ENCODE results near the gene STRAP.

DNA sequence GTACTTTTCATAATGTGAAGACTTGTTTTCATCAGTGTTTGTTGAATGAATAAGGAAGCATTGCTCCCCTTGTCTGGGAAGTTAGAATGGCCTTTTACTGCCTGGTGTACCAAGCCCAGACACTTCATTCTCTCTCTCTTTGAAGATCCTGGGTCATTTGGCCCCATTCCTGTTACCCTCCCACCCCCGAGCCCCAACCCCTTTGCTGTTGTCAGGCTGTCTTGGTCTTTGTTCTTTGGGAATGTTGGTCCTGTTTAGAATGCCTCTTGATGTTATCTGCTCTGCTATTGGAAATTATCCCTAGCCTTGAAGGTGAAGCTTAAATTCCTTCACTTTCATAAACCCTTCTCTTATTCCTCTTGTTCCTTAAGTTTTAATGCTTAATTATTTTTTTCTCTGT, 42.8 kb downstream of the STRAP start:
- TF ChIP-seq, protein P1, sequence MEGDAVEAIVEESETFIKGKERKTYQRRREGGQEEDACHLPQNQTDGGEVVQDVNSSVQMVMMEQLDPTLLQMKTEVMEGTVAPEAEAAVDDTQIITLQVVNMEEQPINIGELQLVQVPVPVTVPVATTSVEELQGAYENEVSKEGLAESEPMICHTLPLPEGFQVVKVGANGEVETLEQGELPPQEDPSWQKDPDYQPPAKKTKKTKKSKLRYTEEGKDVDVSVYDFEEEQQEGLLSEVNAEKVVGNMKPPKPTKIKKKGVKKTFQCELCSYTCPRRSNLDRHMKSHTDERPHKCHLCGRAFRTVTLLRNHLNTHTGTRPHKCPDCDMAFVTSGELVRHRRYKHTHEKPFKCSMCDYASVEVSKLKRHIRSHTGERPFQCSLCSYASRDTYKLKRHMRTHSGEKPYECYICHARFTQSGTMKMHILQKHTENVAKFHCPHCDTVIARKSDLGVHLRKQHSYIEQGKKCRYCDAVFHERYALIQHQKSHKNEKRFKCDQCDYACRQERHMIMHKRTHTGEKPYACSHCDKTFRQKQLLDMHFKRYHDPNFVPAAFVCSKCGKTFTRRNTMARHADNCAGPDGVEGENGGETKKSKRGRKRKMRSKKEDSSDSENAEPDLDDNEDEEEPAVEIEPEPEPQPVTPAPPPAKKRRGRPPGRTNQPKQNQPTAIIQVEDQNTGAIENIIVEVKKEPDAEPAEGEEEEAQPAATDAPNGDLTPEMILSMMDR (IDR thresholded peaks at IDR 0.05; ENCODE audit: insufficient read depth, low read length): no peak
- TF ChIP-seq POLR2AphosphoS5 (IDR thresholded peaks at IDR 0.05; ENCODE audit: low read depth): no peak
- TF ChIP-seq, protein P2, sequence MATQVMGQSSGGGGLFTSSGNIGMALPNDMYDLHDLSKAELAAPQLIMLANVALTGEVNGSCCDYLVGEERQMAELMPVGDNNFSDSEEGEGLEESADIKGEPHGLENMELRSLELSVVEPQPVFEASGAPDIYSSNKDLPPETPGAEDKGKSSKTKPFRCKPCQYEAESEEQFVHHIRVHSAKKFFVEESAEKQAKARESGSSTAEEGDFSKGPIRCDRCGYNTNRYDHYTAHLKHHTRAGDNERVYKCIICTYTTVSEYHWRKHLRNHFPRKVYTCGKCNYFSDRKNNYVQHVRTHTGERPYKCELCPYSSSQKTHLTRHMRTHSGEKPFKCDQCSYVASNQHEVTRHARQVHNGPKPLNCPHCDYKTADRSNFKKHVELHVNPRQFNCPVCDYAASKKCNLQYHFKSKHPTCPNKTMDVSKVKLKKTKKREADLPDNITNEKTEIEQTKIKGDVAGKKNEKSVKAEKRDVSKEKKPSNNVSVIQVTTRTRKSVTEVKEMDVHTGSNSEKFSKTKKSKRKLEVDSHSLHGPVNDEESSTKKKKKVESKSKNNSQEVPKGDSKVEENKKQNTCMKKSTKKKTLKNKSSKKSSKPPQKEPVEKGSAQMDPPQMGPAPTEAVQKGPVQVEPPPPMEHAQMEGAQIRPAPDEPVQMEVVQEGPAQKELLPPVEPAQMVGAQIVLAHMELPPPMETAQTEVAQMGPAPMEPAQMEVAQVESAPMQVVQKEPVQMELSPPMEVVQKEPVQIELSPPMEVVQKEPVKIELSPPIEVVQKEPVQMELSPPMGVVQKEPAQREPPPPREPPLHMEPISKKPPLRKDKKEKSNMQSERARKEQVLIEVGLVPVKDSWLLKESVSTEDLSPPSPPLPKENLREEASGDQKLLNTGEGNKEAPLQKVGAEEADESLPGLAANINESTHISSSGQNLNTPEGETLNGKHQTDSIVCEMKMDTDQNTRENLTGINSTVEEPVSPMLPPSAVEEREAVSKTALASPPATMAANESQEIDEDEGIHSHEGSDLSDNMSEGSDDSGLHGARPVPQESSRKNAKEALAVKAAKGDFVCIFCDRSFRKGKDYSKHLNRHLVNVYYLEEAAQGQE (IDR thresholded peaks at IDR 0.05; ENCODE audit: insufficient replicate concordance, low read depth): no peak
